ENCODE measurements around the gene BCL2L1. TPM values are rescaled to one million over a fixed set of nuclear protein-coding genes. Genes with fewer than 3 reads are reported as not detected.

The BCL2L1 gene
- total and polyA plus RNA-seq, 2 experiments from 2014 or later = 56.3 to 83.8 TPM

DNA sequence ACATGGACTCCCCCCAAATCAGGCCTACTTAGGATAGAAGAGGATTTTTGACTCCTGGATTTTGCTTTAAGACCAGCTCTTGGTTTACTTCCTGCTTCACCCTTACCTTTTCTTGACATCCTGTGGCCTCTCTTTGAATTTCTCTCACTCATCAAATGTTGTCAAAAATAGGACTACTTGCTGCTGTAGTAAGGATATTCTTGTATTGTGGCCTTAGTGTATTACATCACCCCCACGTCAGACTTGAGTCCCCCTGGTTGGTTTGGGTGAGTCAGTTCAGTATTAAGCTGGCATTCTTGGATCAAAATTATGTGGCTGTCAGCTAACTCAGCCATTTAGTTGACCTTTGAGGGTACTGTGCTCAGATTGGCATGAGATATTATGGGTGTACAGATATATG lies 17.5 kb upstream of the BCL2L1 start:
- TF ChIP-seq EZH2phosphoT487 (IDR thresholded peaks at IDR 0.05; ENCODE audit: insufficient read depth, low read depth) = no peak
- no peak for TF ChIP-seq EZH2 (IDR thresholded peaks at IDR 0.05; ENCODE audit: insufficient read depth, poor library complexity, severe bottlenecking)
- Histone ChIP-seq H3K9me2 (ENCODE audit: insufficient read depth) (no peaks in the 10 kb centered on the region), H3K27ac (peak overlapping the region; percentile 66), H3K79me2 (ENCODE audit: insufficient read depth) (peaks cover 61% of the 10 kb centered on the region), H3K36me3 (ENCODE audit: low read depth) (no peaks in the 10 kb centered on the region), H3F3A (ENCODE audit: insufficient read depth) (no peaks in the 10 kb centered on the region), H4K20me1 (ENCODE audit: insufficient read depth) (no peaks in the 10 kb centered on the region), H3K4me3 (peak overlapping the region; percentile 86), H3K27me3 (replicated peaks; ENCODE audit: insufficient read depth) (no peaks in the 10 kb centered on the region), H2AFZ (peak overlapping the region; percentile 84), H3K4me2 (ENCODE audit: unreplicated experiment) (peak overlapping the region; percentile 88), H3K4me1 (ENCODE audit: insufficient read depth) (peaks cover 11% of the 10 kb centered on the region; the same call in 1 of the 2 replicates), H3K9ac (peak overlapping the region; percentile 90), H3K9me3 (ENCODE audit: low read depth) (no peaks in the 10 kb centered on the region)
- in situ Hi-C loops (cut with MboI) = no loop called here
- DNase-seq = peak; percentile 82
- WGBS, 2 experiments (ENCODE audit: low coverage in 1 of 2, low lambda C conversion rate in 2 of 2, missing lambda C conversion rate in 2 of 2) = 0 to 4% methylated on average over 1 of the region's 1 CpG

DNA sequence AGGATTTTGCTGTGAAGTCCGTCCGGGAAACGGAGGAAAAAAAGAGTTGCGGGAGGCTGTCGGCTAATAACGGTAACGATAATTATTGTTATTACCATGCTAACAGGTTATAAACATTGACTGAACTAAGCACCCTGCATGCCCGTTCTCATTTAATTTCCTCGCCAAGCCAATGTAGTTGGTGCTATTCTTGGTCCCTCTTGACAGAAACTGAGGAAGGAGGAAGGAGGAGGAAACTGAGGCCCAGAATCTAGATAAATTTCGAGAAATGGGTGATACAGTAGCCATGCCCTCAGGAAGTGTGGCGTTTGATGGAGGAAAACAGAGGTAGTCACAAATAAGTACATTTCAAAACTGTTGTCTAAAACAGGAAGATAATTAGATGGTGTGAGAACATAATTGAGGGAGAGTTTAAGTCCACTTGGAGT lies 16.9 kb upstream of the BCL2L1 start:
- Histone ChIP-seq H3K36me3 (ENCODE audit: low read depth) (no peaks in the 10 kb centered on the region), H3K9ac (peak overlapping the region; percentile 90), H3K79me2 (ENCODE audit: insufficient read depth) (peaks cover 55% of the 10 kb centered on the region), H3K27me3 (replicated peaks; ENCODE audit: insufficient read depth) (no peaks in the 10 kb centered on the region), H3F3A (ENCODE audit: insufficient read depth) (no peaks in the 10 kb centered on the region), H3K4me1 (ENCODE audit: insufficient read depth) (peaks cover 11% of the 10 kb centered on the region; the same call in 1 of the 2 replicates), H2AFZ (peak overlapping the region; percentile 84), H3K9me2 (ENCODE audit: insufficient read depth) (no peaks in the 10 kb centered on the region), H4K20me1 (ENCODE audit: insufficient read depth) (no peaks in the 10 kb centered on the region), H3K4me3 (peak overlapping the region; percentile 86), H3K9me3 (ENCODE audit: low read depth) (no peaks in the 10 kb centered on the region), H3K27ac (peak overlapping the region; percentile 66), H3K4me2 (ENCODE audit: unreplicated experiment) (peak overlapping the region; percentile 88)
- peak; percentile 21 for DNase-seq
- 1 to 2% methylated on average over 11 of the region's 11 CpGs for WGBS, 2 experiments (ENCODE audit: low coverage in 1 of 2, low lambda C conversion rate in 2 of 2, missing lambda C conversion rate in 2 of 2)
- TF ChIP-seq EZH2 (IDR thresholded peaks at IDR 0.05; ENCODE audit: insufficient read depth, poor library complexity, severe bottlenecking) (no peak), EZH2phosphoT487 (IDR thresholded peaks at IDR 0.05; ENCODE audit: insufficient read depth, low read depth) (no peak)
- in situ Hi-C loops (cut with MboI) = no loop called here

DNA sequence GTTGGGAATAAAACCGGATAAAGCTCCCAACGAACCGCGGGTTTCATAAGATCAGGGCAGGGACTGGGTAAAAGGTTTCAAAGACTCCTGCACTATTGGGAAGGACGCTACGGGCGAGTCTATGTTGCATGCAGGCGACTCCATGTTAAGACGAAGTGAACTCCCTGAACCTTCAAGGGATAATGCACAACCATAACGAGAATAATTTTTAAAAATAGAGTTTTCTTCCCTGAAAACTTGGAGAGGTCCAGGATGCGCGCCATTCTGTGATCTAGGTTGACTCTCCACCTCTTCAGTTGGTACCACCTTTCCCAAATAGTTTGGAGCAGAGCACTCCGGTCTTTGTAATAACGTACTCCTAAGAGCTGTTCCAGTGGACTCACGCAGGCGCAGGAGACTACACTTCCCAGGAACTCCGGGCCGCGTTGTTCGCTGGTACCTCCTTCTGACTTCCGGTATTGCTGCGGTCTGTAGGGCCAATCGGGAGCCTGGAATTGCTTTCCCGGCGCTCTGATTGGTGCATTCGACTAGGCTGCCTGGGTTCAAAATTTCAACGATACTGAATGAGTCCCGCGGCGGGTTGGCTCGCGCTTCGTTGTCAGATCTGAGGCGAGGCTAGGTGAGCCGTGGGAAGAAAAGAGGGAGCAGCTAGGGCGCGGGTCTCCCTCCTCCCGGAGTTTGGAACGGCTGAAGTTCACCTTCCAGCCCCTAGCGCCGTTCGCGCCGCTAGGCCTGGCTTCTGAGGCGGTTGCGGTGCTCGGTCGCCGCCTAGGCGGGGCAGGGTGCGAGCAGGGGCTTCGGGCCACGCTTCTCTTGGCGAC lies 16.3 kb upstream of the BCL2L1 start, which contains the start of gene TPX2:
TPX2 (plus strand) TSS at position 562 of the 821 bp plus-strand sequence. CDS start 18,187 bp downstream, outside the sequence.
- H3K4me1 ChIP-seq (ENCODE audit: insufficient read depth) = peaks cover 11% of the 10 kb centered on the region; the same call in 1 of the 2 replicates
- H2AFZ ChIP-seq = peak within 1 kb of the TSS; percentile 84
- H3K4me3 ChIP-seq = peak within 1 kb of the TSS; percentile 86
- H3K27ac ChIP-seq = peak within 1 kb of the TSS; percentile 66
- no peaks in the 10 kb centered on the region for H3F3A ChIP-seq (ENCODE audit: insufficient read depth)
- in situ Hi-C loops (cut with MboI) = no loop called here
- TF ChIP-seq EZH2 (IDR thresholded peaks at IDR 0.05; ENCODE audit: insufficient read depth, poor library complexity, severe bottlenecking) (no peak), EZH2phosphoT487 (IDR thresholded peaks at IDR 0.05; ENCODE audit: insufficient read depth, low read depth) (no peak)
- no peaks in the 10 kb centered on the region for H3K9me2 ChIP-seq (ENCODE audit: insufficient read depth)
- peak within 1 kb of the TSS; percentile 91 for H3K4me2 ChIP-seq (ENCODE audit: unreplicated experiment)
- H3K9ac ChIP-seq = peak within 1 kb of the TSS; percentile 90
- no peaks in the 10 kb centered on the region for H3K9me3 ChIP-seq (ENCODE audit: low read depth)
- H4K20me1 ChIP-seq (ENCODE audit: insufficient read depth) = no peaks in the 10 kb centered on the region
- WGBS, 2 experiments (ENCODE audit: low coverage in 1 of 2, low lambda C conversion rate in 2 of 2, missing lambda C conversion rate in 2 of 2) = 1 to 2% methylated on average over 52 to 54 of the region's 54 CpGs
- peaks cover 48% of the 10 kb centered on the region for H3K79me2 ChIP-seq (ENCODE audit: insufficient read depth)
- peak; percentile 99 for DNase-seq
- no peaks in the 10 kb centered on the region for H3K36me3 ChIP-seq (ENCODE audit: low read depth)
- H3K27me3 ChIP-seq (replicated peaks; ENCODE audit: insufficient read depth) = no peaks in the 10 kb centered on the region

DNA sequence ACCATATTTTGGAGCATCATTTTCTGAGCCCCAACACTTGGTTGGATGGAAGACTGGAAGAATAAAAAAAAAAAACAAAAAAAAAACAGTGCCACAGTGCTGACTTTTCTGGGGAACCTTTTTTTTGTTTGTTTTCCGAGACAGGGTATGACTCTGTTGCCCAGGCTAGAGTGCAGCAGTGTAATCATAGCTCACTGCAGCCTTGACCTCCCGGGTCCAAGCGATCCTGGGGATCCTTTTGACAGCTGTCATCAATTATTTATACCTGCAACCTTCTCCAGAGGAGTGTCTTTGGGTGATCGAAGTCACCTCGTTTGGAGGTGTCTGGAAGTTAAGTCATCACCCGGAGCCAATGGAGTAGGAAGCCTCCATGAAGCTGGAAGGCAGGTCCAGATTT lies 8.7 kb upstream of the BCL2L1 start:
- Histone ChIP-seq H3F3A (ENCODE audit: insufficient read depth) (peaks cover 32% of the 10 kb centered on the region), H3K4me3 (no peak overlapping the region), H2AFZ (peak overlapping the region; percentile 45; the same call in 1 of the 2 replicates), H3K36me3 (ENCODE audit: low read depth) (no peaks in the 10 kb centered on the region), H3K9me3 (ENCODE audit: low read depth) (no peaks in the 10 kb centered on the region), H3K9ac (0 out of 2 replicates have a peak overlapping the region, but pooled peaks have one; percentile 8), H3K4me2 (ENCODE audit: unreplicated experiment) (peak overlapping the region; percentile 7), H3K4me1 (ENCODE audit: insufficient read depth) (peaks cover 22% of the 10 kb centered on the region), H3K27me3 (replicated peaks; ENCODE audit: insufficient read depth) (no peaks in the 10 kb centered on the region), H3K9me2 (ENCODE audit: insufficient read depth) (no peaks in the 10 kb centered on the region), H3K79me2 (ENCODE audit: insufficient read depth) (no peaks in the 10 kb centered on the region), H3K27ac (peak overlapping the region; percentile 83), H4K20me1 (ENCODE audit: insufficient read depth) (no peaks in the 10 kb centered on the region)
- 79% methylated on average over 6 of the region's 6 CpGs for WGBS, 2 experiments (ENCODE audit: low coverage in 1 of 2, low lambda C conversion rate in 2 of 2, missing lambda C conversion rate in 2 of 2)
- no peak for DNase-seq
- in situ Hi-C loops (cut with MboI) = no loop called here
- no peak for TF ChIP-seq EZH2 (IDR thresholded peaks at IDR 0.05; ENCODE audit: insufficient read depth, poor library complexity, severe bottlenecking)
- TF ChIP-seq EZH2phosphoT487 (IDR thresholded peaks at IDR 0.05; ENCODE audit: insufficient read depth, low read depth) = no peak
